Activated effector memory CD4-positive, alpha-beta T cell treated with anti-CD3 and anti-CD28 coated beads, Interleukin-2, amount 50 U/mL, for 16 hours (primary cell): ENCODE results near the gene CD4.

ENCODE experiments used
- DNase-seq: peaks from one replicate; pipeline ENCODE4 v3.0.0-alpha.2; 2020

The CD4 gene

DNA sequence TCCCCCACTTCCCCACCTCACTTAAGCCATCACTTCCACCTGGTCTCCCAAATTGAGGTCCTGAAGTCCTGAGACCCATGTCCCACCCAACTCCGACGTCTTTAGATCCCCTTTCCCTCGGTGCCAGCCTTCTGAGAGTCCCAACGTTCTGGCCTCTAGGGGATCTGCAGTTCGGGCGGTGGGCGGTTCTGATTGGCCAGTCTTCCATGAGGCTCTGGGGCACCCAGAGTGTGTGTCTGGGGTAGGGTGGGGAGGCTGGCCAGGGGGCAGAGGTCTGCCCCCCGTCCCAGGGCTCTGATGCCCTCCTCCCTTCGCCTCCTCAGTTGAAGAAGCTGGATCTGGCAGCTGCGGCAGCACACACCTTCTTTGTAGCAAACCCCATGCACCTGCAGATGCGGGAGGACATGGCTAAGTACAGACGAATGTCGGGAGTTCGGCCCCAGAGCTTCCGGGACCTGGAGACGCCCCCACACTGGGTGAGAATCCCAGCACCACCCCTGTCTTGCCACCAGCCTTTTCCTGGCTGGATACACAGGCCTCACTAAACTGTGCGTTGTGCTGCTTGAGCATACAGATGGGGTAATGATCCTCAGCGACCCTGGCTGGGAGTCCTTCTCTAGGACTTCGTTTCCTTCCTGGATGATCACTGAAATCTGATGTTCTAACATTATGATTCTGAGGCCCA is 40.4 kb downstream of the CD4 start:
- DNase-seq: no peak

DNA sequence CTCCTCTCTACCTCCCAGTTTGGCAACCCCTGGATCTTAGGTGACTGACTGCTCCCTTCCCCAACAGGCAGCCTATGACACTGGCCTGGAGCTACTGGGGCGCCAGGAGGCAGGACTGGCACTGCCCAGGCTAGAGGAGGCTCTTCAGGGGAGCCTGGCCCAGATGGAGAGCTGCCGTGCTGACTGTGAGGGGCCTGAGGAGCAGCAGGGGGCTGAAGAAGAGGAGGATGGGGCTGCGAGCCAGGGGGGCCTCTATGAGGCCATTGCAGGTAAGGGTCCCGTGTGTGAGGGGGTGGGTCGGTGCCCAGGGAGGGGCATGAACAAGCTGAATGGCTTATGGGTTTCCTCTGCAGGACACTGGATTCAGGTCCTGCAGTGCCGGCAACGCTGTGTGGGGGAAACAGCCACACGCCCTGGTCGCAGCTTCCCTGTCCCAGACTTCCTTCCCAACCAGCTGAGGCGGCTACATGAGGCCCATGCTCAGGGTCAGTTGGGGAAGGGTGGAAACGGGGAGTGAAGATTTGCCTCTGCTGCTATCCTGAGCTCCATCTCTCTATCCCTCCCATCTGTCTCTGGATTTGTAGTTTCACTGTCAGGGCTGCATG is 41.1 kb downstream of the CD4 start:
- no peak for DNase-seq

DNA sequence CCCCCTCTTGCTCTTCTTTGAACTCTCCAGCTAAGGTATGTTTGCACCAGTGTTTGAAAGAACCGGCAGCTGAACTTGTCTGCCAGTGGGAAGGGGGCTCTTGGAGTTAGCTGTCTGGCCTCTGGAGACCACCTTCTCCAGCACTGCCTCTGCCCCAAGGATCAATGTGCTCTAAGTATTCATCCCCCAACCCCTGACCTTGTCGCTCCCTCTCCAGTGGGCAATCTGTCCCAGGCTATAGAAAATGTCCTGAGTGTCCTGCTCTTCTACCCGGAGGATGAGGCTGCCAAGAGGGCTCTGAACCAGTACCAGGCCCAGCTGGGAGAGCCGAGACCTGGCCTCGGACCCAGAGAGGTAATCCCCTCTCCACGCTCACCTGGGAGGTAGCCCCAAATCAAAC is 41.7 kb downstream of the CD4 start:
- no peak for DNase-seq

DNA sequence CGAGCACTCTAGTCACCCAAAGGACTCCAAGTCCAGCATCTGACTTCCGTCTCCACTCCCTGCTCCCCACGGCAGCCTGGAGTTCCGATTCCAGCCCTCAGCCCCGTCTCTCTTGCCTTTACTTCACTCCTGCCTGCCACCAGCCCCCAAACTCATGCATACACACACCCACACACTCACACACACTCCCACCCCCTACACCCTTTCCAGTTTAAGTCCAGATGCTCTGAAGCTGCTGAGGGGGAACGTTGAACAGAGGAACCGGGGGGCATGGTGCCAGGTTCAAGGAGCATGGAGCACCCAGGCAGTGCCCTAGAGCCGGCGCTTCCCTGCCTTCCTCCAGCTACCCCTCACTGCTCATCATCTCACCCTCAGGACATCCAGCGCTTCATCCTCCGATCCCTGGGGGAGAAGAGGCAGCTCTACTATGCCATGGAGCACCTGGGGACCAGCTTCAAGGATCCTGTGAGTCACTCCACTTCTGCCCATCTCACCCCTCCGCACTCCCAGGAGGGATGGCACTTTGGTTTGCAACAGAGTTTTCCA is 42.2 kb downstream of the CD4 start:
- DNase-seq: no peak

GRCh38 chr12:6832125-6832524 is 42.8 kb downstream of the CD4 start:
- DNase-seq: no peak

DNA sequence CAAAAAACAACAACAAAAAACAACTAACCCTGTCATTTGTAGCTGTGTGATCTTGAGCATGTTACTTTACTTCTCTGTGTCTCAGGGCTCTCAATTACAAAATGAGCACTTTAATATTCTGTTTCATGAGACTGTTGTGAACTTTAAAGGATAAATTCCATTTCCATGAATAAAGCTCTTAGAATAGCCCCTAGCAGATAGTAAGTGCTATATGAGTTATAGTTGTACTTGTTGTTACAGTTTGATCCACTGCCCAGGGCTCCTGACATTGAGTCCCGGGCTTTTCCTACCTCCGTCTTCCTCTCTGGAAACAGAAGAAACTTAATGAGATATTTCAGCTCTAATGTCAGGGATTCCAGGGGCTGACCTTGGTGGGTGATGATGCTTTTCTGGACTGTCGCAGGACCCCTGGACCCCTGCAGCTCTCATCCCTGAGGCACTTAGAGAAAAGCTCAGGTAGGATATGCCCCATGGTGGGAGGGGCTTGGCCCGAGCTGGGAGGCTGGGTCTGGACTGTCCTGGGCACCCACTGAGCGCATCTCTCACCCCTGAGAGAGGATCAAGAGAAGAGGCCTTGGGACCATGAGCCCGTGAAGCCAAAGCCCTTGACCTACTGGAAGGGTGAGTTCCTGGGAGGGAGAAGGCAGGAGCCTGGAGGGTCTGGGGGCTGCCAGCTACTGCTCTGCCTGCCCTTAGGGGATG is 44.0 kb downstream of the CD4 start:
- DNase-seq: no peak

DNA sequence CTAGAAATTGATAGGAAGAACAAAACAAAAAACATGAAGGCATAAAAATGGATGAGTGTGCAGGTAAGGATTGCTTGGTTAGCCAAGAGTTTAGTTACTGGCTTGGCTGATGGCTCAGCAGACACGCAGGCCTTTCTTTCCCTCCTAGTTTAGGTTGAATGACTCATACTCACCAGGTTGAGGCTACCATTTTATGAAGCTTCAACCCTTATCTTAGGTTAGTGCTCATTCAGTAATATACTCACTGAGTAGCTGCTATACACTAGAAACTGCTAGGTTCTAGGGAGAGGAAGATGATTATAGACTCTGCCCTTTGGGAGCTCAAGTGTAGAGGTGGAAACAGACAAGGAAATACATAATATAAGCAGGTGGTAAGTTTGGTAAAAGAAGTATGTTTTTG is 44.9 kb downstream of the CD4 start:
- no peak for DNase-seq

DNA sequence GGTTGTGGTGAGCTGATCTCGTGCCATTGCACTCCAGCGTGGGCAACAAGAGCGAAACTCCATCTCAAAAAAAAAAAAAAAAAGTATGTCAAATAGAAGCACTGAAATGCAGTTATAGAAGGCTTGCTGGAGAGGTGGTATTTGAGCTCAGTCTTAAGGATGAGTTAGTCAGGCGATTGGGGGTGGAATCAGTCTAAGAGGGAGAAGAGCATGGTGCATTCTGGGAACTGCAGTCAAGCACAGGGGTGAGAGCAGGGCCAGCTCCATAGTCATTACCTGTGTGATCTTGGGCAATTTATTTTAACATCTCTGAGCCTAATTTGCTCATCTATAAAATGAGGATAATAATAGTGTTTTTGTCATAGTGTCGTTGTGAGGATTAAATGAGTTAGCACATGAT is 45.5 kb downstream of the CD4 start:
- DNase-seq: no peak

- DNase-seq: no peak
Measured at GRCh38 chr12:6836851-6837250, 47.5 kb downstream of the CD4 start.

- no peak for DNase-seq
Measured at GRCh38 chr12:6837370-6838060, 48.2 kb downstream of the CD4 start.

DNA sequence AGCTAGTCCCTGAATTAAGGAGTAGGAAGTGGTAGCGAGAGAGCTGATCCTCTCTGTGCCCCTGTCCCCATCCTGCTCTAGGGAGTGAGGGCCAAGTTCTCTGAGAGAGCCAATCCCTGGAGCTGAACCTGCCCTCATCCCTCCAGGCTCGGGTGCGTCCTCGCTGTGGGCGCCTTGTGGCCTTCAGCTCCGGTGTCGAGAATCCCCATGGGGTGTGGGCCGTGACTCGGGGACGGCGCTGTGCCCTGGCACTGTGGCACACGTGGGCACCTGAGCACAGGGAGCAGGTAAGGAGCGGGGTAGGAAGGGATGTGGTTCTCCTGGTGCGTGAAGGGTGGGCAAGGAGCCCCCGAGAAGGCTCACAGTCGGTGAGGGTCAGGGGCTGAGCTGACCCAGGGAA is 49.5 kb downstream of the CD4 start:
- DNase-seq: no peak

GRCh38 chr12:6839482-6840201 is 50.3 kb downstream of the CD4 start:
- DNase-seq: no peak

DNA sequence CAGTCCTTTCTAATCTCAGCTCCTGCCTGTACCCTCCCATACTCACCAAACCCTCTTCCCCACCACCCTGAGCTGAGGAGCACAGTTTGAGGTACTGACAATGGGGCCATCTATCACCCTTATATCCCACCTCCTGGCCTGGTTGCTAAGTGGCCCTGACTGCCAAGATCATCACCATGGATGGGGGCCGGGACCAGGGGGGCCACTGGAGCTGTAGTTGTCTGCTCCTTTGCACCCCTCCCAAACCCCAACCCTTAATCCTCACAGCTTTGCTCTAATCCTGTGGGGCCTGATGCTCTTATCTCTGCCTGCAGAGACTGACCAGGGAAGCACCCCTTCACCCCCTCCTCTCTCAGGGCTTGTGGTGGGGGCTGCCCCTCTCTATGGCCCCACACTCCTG is 51.0 kb downstream of the CD4 start:
- DNase-seq: no peak

DNA sequence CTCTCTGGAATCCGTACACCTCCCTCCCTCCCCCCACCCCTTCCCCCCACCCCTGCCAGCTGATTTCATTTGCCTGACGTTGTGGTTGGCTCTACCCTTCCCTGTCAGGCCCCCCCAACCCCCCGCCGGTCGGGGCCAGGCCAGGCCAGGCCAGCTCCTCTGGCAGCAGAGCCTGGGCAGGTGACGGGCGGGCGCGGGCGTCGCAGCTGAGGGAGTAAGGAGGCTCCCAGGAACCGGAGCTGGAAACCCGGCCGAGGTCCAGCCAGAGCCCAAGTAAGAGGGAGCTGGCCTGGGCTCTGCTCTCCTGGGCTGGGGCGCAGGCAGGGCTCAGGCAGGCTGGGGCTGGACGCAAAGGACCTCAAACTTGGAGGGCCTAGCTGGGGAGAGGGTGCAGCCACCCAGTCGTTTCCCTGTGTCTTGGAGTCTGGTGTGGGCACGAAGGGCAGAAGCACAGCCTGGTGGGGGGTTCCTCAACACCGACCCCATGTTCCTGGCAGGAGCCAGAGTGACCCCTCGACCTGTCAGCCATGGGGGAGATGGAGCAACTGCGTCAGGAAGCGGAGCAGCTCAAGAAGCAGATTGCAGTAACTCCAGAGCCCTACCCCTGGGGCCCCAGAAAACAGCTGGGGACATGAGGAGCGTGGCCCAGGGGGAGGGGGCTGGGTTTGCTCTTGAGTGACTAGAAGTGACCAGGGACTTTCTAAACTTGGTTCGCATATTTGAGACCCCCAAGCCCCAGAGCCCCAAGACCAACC is 51.6 kb downstream of the CD4 start, which contains the start of gene GNB3:
TSS of gene GNB3 (plus strand) at position 165 of the 755 bp plus-strand sequence. CDS start at position 528, 363 bp downstream.
- no peak for DNase-seq

- DNase-seq: no peak
Measured at GRCh38 chr12:6842075-6842474, 52.7 kb downstream of the CD4 start.

DNA sequence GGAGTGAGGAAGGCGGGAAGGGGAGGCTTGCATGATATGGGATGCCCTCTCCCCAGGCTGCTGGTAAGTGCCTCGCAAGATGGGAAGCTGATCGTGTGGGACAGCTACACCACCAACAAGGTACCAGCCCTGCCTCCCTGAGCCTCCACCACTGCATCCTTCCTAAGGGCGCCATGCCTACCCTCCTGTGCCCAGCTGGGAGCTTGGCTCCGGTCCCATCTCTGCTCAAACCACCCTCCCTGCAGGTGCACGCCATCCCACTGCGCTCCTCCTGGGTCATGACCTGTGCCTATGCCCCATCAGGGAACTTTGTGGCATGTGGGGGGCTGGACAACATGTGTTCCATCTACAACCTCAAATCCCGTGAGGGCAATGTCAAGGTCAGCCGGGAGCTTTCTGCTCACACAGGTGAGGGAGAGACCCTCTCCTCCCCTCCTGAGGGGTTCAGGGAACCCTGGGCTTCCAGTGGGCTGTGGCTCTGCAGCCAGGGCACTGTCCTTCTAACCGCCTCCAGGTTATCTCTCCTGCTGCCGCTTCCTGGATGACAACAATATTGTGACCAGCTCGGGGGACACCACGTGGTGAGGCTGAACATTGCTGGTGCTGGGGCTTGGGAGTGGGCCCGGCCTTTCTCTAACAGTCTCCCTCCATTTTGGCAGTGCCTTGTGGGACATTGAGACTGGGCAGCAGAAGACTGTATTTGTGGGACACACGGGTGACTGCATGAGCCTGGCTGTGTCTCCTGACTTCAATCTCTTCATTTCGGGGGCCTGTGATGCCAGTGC is 54.0 kb downstream of the CD4 start:
- DNase-seq: no peak

DNA sequence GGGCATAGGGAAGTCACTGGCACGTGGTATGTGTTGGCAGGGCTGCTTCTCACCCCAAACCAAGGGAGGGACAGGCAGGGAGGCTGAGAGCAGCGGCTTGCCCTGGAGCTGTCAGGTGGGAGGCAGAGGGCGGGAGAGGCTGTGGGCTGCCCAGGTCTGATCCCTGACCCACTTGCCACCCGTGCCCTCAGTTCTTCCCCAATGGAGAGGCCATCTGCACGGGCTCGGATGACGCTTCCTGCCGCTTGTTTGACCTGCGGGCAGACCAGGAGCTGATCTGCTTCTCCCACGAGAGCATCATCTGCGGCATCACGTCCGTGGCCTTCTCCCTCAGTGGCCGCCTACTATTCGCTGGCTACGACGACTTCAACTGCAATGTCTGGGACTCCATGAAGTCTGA is 56.1 kb downstream of the CD4 start:
- DNase-seq: no peak

GRCh38 chr12:6846316-6846869 is 57.1 kb downstream of the CD4 start:
- no peak for DNase-seq

GRCh38 chr12:6847676-6848075 is 58.3 kb downstream of the CD4 start:
- DNase-seq: no peak

- no peak for DNase-seq
Measured at GRCh38 chr12:6849427-6849826, 60.1 kb downstream of the CD4 start.
